Endodermal cell (in vitro differentiated cells): ENCODE results near the gene MACROD2. TPM values are rescaled to one million over a fixed set of nuclear protein-coding genes. Genes with fewer than 3 reads are reported as not detected.

Source experiments
- DNase-seq: peaks from one replicate; pipeline ENCODE4 v3.0.0-alpha.2; 2017
- H3K27ac ChIP-seq: 2 replicates; pipeline ENCODE4 v1.5.1; 2013; ENCODE audit warnings: mild to moderate bottlenecking, low read depth, low read length, moderate library complexity
- H3K27me3 ChIP-seq: 2 replicates; pipeline ENCODE4 v1.6.1; 2013; ENCODE audit warnings: mild to moderate bottlenecking, low read length, moderate library complexity; ENCODE audit not compliant: insufficient read depth, control insufficient read depth, poor library complexity, severe bottlenecking
- H3K36me3 ChIP-seq: 2 replicates; pipeline ENCODE4 v1.7.0; 2013; ENCODE audit warnings: mild to moderate bottlenecking, low read length, moderate library complexity; ENCODE audit not compliant: control insufficient read depth, insufficient read depth
- H3K4me1 ChIP-seq: one replicate; pipeline ENCODE4 v1.7.0; 2013; ENCODE audit warnings: low read length; ENCODE audit not compliant: control insufficient read depth, insufficient read depth
- H3K4me3 ChIP-seq: 2 replicates; pipeline ENCODE4 v1.5.1; 2013; ENCODE audit warnings: mild to moderate bottlenecking, low read length, moderate library complexity
- H3K9ac ChIP-seq: 2 replicates; pipeline ENCODE4 v1.6.1; 2013; ENCODE audit warnings: mild to moderate bottlenecking, low read length, moderate library complexity; ENCODE audit not compliant: poor library complexity, severe bottlenecking; ENCODE audit errors: extremely low read depth
- H3K9me3 ChIP-seq: 2 replicates; pipeline ENCODE4 v1.6.1; 2013; ENCODE audit warnings: mild to moderate bottlenecking, low read length, moderate library complexity; ENCODE audit not compliant: control insufficient read depth
- H3K27ac Mint-ChIP-seq: 2 replicates; pipeline ENCODE4 v1.8.0; 2020; ENCODE audit warnings: mixed read lengths
- H3K27me3 Mint-ChIP-seq: 2 replicates; pipeline ENCODE4 v1.8.0; 2021; ENCODE audit warnings: mild to moderate bottlenecking, mixed read lengths; ENCODE audit not compliant: insufficient read depth
- H3K36me3 Mint-ChIP-seq: 2 replicates; pipeline ENCODE4 v1.8.0; 2020; ENCODE audit warnings: low read depth, mixed read lengths
- H3K4me1 Mint-ChIP-seq: 2 replicates; pipeline ENCODE4 v1.8.0; 2020; ENCODE audit warnings: mixed read lengths
- H3K4me3 Mint-ChIP-seq: 2 replicates; pipeline ENCODE4 v1.8.0; 2020; ENCODE audit warnings: mild to moderate bottlenecking, moderate library complexity, mixed read lengths
- H3K9me3 Mint-ChIP-seq: 2 replicates; pipeline ENCODE4 v1.8.0; 2020; ENCODE audit warnings: mild to moderate bottlenecking, mixed read lengths
- CTCF ChIP-seq: fragments of 200-600 bp; sonication (generic); conservative IDR thresholded peaks from 2 replicates; pipeline ENCODE4 v1.5.0; 2021; ENCODE audit warnings: antibody characterized with exemption, mild to moderate bottlenecking
- WGBS, 2 experiments: methylation state at CpG; one replicate each; pipeline versions ENCODE4 v1.1.5 to v1.1.7; 2013; ENCODE audit warnings: missing lambda C conversion rate in 2 of 2, mixed read lengths in 1 of 2; ENCODE audit not compliant: insufficient coverage in 1 of 2, insufficient read length in 1 of 2; 5-methylcytosine and 5-hydroxymethylcytosine counted together
- total RNA-seq, 2 donors: library from RNA; stranded (reverse); fragmentation: NEBNext Ultra II Directional in 1 of 2; extraction: Animal tissue kit (Norgen Biotek cat#: 25700) in 1 of 2; gene quantifications; 2 replicates in 1 of 2; 3 replicates in 1 of 2; pipeline ENCODE4 v1.2.1, GENCODE V29; 2021

MACROD2 gene
- total RNA-seq, 2 donors from 2014 or later, result 2.3 to 4.8 TPM

- Histone ChIP-seq H3K4me1 (no peaks in the 10 kb centered on the region), H3K36me3 (no peaks in the 10 kb centered on the region), H3K9ac (no peak overlapping the region), H3K9me3 (no peaks in the 10 kb centered on the region), H3K4me3 (no peak overlapping the region), H3K27me3 (no peaks in the 10 kb centered on the region), H3K27ac (no peak overlapping the region)
- Mint-ChIP-seq H3K27me3 (no peaks in the 10 kb centered on the region), H3K36me3 (no peaks in the 10 kb centered on the region), H3K4me3 (no peak overlapping the region), H3K4me1 (peaks cover 1% of the 10 kb centered on the region), H3K9me3 (peaks cover 5% of the 10 kb centered on the region), H3K27ac (no peak overlapping the region)
- 78% methylated on average over 1 of the region's 1 CpG for WGBS, 2 experiments
- DNase-seq, result no peak
- TF ChIP-seq CTCF, result no peak
Observed at GRCh38 chr20:15843777-15844176, 1848.5 kb downstream of the MACROD2 start.

DNA sequence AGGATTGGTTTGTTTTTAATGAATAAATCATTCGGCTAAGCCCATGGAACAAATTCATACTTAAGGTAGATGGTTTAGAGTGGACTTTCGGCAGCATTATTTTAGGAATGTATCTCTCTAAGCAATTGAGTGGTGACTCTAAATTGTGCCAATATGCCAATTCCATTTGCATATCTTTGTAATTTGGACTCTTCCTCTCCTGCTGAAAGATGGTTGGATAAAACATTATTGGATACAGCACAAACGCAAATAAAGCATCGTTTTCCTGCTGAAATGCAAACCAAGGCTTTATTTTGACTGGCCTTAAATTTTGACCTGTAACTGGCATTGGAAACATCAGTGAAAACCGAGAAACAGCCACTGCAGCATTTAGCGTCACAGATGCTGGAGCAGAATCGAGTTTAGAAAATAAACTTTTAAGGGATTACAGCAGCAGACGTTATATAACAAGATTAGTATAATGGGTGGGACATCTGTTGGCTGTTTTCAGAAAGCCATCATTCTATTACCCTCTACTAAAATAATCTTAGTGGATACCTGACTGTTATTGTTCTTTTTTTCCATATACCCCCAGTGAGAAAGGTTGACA lies 1852.0 kb downstream of the MACROD2 start:
- no peaks in the 10 kb centered on the region for H3K36me3 ChIP-seq
- H3K27me3 ChIP-seq, result no peaks in the 10 kb centered on the region
- H3K27ac ChIP-seq, result no peak overlapping the region
- 94 to 95% methylated on average over 6 to 8 of the region's 8 CpGs for WGBS, 2 experiments
- no peaks in the 10 kb centered on the region for H3K9me3 ChIP-seq
- no peak overlapping the region for H3K9ac ChIP-seq
- H3K4me1 ChIP-seq, result no peaks in the 10 kb centered on the region
- no peaks in the 10 kb centered on the region for H3K9me3 Mint-ChIP-seq
- H3K4me1 Mint-ChIP-seq, result peaks cover 6% of the 10 kb centered on the region
- H3K4me3 Mint-ChIP-seq, result no peak overlapping the region
- no peak overlapping the region for H3K4me3 ChIP-seq
- H3K27me3 Mint-ChIP-seq, result no peaks in the 10 kb centered on the region
- no peak for TF ChIP-seq CTCF
- H3K27ac Mint-ChIP-seq, result no peak overlapping the region
- no peak for DNase-seq
- no peaks in the 10 kb centered on the region for H3K36me3 Mint-ChIP-seq

- TF ChIP-seq CTCF, result no peak
- no peaks in the 10 kb centered on the region for H3K9me3 ChIP-seq
- WGBS, 2 experiments, result 98% methylated on average over 2 of the region's 3 CpGs; no CpG with 5 or more reads in 1 of the 2 experiments
Observed at GRCh38 chr20:15848126-15848525, 1852.8 kb downstream of the MACROD2 start.

More at GRCh38 chr20:15848126-15848525, 1852.8 kb downstream of the MACROD2 start:
- Mint-ChIP-seq H3K27me3 (no peaks in the 10 kb centered on the region), H3K9me3 (no peaks in the 10 kb centered on the region), H3K27ac (no peak overlapping the region), H3K36me3 (no peaks in the 10 kb centered on the region), H3K4me1 (peaks cover 6% of the 10 kb centered on the region), H3K4me3 (no peak overlapping the region)
- no peak overlapping the region for H3K9ac ChIP-seq
- no peaks in the 10 kb centered on the region for H3K36me3 ChIP-seq
- no peaks in the 10 kb centered on the region for H3K27me3 ChIP-seq
- no peaks in the 10 kb centered on the region for H3K4me1 ChIP-seq
- no peak overlapping the region for H3K27ac ChIP-seq
- no peak overlapping the region for H3K4me3 ChIP-seq
- no peak for DNase-seq
